Effector CD8-positive, alpha-beta T cell (primary cell): ENCODE measurements around the gene STOML1.

Experiments
- DNase-seq: peaks from one replicate; lab custom pipeline; 2025; lab: John Stamatoyannopoulos, UW
- total RNA-seq, 4 experiments: gene quantifications; one replicate each; lab custom pipeline; 2026; lab: John Stamatoyannopoulos, UW

The STOML1 gene, protein sequence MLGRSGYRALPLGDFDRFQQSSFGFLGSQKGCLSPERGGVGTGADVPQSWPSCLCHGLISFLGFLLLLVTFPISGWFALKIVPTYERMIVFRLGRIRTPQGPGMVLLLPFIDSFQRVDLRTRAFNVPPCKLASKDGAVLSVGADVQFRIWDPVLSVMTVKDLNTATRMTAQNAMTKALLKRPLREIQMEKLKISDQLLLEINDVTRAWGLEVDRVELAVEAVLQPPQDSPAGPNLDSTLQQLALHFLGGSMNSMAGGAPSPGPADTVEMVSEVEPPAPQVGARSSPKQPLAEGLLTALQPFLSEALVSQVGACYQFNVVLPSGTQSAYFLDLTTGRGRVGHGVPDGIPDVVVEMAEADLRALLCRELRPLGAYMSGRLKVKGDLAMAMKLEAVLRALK
- 6.7 to 9.0 (median 8.2) reads per million in 4 experiments for total RNA-seq

DNA sequence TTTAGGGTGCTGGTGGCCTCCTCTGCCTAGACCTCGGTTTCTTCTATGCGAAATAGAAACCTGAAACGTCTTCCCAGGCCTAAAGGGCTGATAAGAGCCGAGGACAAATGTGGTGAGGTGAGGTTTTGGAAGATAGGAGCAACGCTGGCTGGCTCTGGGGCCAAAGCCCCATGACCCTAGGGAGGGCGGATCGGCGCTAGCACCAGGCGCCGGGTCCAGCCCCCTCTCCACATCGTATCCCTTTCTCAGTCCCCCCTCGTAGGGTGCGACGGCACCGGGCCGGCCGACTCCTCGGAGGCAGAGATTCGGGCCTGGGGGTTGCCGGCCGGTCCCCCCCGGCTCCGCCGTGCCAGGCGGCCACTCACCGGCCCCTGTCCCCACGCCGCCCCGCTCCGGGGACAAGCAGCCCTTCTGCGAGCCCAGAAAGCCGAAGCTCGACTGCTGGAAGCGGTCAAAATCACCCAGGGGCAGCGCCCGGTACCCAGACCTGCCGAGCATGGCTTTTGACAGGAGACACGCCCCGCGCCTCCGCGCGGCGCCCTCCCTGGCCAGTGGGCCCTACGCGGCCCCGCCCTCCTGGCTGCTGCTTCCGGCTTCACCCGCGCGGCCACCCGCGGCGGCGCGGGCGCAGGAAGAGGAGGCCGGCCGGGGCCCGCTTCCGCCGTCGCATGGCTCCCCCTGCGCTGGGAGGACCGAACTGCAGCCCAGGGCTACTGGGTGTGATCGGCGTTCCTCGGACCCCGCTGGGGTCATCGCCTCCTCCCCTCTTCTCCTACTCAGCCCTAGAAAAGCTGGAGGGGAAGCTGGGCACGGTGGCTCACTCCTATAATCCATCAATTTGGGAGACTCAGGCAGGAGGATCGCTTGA is at the start of gene STOML1:
Gene STOML1 (minus strand): TSS at position 570 of the 868 bp plus-strand sequence. CDS start 72 bp downstream, at position 498.
- peak; percentile 88 for DNase-seq

DNA sequence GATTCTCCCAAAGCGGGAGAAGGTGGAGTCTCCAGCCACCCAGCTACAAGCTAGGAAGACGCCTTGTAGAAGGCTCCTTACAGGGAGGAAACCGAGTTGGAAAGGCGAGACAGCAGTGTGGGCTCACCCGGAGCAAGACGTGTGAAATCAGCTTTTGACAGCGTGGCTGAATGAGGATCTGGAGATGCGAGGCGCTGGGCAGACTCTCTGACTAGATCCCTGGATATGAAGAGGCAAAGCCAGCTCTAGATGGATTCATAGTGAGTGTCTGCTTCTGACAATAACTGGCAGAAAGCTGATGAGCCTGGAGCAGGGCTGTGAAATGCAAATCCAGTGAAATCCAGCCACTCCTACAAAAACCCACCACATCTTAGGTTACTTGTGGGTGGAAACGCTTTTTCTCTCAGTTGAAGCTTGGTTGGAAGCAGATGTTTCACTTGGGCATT is 49.2 kb upstream of the STOML1 start:
- no peak for DNase-seq

DNA sequence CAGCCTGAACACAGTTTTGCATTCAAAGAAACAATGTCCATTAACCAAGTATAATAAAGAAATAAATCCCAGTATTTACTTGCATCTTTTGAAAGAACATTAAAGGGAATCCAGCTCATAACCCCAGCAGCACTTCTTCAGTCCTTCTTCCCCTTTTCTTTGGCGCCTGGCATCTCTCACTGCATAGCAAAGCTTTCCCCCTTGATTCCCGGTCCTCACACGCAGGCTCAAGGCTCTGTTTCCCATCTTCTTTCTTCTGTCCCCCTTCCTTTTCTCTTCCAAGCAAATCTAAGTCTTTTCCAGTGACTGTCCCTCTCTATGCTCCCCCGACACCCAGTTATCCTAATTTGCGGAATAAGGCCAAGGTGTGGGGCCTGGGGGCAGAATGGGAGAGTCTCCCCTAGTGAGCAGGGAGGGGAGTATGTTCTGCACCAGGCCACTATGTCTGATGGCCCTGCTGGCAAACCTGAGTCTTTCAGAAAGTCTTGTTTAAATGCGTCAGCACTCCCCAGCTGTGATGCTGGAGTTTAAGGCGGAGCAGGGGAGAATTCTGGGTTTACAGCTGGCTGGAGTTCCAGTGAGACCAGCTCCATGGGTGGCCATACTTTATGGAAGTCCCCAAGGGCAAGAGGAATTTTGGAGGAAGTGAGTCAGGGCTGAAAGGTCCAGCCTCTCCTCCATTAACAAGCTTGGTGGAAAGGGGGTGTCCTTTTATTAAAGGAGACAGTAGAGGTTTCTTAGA is 48.2 kb upstream of the STOML1 start:
- DNase-seq, result no peak

DNA sequence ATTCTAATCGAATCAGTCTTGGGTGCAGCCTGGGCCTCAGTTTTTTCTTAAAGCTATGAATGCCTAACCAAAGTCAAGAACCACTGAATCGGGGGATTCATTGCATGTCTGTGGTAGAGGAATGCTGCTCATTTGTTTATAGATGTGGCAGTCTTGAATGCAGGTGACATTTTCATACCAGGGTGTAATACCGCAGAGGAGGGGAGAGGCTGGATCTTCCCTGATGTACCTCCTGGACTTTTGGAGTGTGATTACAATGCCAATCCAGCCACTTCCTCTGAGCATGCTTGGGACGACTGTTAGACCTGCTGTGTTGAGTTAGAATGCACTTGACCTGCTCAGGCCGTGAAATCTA is 47.5 kb upstream of the STOML1 start:
- DNase-seq, result no peak

DNA sequence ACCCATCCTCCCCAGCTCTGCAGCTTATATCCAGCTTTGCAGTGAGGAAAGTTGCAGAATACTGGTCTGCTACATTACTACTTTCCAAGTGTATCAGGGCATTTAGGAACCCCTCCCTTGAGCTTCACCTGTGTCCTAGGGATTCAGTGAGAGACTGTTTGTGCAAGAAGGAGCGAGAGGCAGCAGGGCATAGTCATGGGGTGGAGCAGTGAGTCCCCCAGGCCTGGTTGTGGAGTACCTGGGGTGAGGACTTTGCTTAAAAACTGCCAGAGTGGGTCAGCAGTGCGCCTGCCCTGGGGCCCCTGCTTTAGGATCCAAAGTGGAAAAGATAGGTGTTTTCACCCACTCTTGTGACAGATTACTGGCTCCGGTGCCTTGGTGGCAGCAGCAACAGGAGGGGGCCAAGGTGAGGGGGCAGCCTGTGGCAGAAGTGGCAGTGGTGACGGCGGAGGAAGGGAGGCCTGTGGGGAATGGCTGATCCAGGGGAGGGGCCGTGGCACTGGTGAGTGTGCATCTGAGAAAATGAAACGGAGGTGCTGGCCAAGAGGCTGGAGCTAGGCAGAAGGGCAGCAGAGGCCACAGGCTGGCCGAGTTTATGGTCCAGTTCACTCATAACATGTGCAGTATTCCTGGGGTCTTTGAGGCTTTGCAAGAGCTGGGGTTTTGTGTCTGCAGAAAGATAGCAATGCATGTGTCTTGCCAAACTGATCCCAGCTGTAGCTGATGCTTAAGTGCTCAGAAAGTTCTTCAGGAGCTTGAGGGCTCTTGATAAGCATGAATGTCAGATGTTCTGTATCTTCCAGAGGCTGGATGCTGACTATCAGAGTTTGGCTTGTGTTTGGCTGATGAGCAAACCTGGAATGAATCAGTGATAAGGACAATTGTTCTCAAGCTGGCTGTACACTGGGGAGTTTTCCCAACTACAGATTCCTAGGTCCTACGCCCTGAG is 46.9 kb upstream of the STOML1 start:
- no peak for DNase-seq

DNA sequence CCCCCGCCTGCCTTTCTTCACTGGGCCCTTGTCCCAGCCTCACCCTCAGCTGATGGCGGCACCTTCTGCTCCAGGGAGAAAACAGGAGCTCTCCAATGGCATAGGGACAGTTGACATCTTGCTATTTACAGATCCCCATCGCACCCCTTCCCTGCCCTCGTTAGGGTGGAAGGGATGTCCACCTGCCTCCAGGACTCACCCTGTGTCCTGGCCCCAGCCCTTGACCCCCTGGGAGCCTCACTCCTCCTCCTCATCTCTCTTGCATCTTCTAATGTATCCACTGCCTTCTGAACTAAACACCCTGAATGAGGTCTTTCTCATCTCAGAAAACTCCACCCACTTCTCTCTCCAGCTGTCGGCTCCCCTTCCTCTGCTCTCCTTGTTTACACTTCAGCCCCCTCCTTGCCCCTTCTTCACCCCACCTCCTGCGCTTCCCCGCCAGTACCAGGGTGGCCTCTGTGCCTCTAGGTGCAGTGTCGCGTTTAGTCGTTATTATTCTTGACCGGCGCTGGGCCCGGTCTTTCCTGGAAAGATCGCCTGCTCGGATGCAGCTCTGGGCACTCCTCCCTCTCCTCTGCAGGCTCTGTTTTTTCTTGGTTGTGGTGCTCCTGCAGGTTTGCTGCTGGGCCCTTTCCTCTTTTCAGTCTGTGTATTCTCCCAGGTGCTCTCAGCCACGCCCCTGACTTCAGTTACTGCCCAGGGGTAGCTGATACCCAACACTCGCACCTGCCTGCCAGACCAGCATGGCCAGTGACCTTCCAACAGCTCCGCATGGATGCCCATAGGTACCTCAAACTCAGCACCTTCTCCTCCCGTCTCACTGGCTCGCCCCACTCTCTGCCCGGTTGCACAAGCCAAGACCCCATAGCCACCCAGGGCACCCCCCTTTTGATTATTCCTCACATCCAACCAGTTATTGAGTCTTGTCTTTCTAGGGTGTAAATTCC is 45.3 kb upstream of the STOML1 start:
- DNase-seq, result no peak

DNA sequence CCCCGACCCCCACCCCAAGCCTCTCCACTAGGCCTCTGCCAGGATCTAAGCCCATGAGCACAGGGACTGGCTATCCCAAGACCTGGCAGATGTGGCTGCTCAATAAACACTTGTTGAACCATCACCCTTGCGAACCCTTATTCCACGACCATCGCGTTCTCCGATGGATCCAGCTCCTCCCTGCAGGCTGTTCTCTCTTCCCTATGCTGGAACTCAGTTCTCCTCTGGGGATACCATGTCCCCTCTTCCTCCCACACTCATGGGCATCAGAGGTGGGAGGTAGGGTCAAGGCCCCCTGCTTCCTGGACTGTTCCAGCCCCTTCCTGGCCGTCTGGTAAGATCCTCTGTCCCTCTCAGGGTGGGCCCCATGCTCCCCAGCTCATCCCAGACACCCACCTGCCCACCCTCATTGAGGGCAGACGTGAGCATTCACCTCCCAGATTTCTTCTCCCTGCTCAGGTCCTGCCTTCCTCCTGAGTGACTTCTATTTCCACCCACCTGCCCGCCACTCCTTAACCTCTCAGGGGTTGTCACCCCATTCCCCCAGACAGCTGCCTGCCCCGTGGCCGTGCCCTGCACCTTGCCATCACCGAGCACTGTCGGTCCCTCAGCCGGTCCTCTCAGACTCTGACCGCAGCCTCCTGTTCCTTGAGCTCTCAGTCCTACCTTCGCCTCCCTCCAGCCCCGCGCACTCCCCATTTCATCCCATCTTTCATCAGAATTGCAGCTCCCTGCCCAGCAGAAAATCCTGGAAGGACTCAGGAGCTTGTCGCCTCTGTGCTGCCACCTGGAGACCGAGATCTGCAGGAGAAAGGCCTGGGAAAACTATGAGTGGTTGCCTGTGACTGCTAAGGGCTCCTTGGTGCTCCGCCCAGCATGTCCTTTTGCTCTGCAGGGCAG is 44.4 kb upstream of the STOML1 start:
- DNase-seq, result no peak

DNA sequence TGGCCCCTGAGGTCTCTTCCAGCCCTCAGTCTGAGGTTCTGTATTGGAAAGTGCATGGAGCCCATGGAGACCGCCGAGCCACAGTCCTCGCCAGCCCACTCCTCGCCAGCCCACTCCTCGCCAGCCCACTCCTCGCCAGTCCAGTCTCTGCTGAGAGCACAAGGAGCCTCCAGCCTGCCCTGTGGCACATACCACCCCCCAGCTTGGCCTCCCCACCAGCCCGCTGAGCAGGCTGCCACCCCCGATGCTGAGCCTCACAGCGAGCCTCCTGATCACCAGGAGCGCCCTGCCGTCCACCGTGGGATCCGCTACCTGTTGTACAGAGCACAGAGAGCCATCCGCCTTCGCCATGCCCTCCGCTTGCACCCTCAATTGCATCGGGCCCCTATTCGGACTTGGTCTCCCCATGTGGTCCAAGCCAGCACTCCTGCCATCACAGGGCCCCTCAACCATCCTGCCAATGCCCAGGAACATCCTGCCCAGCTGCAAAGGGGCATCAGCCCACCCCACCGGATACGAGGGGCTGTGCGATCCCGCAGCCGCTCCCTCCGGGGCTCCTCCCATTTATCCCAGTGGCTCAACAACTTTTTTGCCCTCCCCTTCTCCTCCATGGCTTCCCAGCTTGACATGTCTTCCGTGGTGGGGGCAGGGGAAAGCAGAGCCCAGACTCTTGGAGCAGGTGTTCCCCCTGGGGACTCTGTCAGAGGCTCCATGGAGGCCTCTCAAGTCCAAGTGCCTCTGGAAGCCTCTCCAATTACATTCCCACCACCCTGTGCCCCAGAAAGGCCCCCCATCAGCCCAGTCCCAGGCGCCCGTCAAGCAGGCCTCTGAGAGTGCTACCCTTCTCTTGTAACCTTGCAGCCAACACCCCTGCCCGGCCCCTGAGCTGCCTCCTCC is 43.3 kb upstream of the STOML1 start:
- no peak for DNase-seq

DNA sequence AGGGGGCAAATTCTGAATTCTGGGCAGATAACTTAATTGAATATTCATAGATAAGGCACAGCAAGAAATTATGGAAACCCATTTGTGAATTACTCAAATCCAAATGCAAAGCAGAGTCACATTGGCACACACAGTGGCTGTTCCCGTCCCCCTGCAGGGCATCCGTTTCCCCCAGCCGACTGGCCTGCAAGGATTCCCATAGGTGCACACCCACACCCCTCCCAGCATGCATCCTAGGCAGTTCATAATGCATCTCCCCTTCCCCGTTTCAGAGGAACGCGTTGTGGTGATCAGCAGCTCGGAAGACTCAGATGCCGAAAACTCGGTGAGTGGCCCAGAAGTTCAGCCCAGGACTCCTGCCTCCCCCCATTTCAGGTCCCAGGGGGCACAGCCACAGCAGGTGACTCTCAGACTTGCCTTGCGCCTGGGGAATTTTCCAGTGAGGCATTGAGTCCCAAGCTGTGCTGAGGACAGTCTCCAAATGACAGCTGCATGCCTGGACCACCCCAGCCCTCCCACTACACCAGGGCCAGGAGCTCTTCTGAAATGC is 42.2 kb upstream of the STOML1 start:
- no peak for DNase-seq

DNA sequence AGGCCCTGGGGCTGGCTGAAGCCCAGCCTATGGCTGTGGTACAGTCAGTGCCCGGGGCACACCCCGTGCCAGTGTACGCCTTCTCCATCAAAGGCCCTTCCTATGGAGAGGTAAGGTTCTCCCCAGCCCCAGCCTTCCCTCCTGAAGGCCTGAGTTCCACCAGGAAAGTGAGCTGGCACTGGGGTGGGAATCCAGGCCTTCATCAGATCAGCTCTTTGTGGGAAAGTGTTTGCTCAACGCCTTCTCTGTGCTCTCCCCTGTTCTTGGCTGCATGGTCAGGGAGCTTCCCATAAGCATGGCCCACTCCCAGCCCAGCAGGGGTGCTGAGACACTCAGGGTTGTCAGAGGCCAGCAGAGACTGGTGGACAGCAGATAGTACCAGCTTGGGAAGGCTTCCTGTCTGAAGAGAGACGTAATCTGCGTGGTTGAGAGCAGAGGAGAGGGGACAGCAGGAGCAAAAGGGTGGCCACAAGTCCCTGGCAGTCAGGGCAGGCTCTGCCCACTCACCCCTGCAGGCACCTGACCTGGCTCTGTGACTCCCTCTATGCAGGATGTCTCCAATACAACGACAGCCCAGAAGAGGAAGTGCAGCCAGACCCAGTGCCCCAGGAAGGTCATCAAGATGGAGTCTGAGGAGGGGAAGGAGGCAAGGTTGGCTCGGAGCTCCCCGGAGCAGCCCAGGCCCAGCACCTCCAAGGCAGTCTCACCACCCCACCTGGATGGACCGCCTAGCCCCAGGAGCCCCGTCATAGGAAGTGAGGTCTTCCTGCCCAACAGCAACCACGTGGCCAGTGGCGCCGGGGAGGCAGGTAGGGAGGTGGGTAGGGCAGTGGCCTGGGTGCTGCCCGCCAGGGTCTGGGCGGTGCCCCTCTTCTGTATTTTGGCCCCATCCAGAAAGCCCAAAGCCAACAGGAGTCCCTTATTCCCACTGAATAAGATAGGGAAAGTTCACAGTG is 40.8 kb upstream of the STOML1 start:
- no peak for DNase-seq

DNA sequence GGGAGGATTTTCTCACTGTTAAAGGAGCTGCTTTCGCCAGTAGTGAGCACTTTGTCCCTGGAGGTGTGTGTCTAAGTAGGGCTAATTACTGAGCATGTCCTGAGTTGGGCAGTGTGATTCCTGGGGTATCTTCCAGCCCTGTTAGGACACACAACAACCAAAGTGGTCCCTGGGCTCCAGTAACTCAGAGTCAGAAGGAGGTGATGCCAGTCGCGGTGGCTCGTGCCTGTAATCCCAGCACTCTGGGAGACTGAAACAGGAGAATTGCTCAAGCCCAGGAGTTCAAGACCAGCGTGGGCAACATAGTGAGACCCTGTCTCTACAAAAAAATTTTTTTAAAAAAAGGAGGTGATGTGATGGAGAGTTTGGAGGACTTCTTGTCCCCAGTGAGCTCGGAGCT is 40.0 kb upstream of the STOML1 start:
- DNase-seq, result no peak

DNA sequence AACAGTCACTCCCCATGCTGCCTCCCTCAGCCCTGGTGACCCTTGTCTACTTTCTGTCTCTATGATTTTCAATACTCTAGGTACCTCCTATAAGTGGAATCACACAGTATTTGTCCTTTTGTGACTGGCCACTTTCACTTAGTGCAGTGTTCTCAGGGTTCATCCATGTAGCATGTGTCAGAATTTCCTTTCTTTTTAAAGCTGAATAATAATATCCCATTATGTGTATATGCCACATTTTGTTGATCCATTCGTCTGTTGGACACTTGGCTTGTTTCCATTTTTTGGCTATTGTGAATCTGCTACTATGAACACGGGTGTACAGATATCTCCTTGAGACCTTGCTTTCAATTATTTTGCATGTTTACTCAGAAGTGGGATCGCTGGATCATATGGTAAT is 36.6 kb upstream of the STOML1 start:
- no peak for DNase-seq

DNA sequence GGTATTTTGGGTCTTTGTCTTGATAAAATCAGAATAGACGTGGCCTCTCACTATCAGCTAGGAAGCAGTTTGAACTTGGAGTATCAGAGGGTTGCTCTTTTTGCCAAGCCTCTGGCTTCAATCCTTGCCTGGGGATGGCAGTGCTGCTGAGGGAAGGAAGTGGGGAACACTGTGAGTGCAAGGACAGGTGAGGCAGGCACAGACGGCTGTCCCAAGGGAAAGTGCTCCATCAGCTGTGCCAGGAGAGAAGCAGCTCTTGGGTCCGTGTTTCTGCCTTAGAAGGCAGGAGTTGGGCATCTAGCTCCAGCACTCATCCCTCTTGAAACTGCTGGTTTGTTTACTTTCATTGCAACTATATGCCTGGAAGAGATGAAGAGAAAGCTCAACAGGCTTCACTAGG is 35.6 kb upstream of the STOML1 start:
- DNase-seq, result no peak

DNA sequence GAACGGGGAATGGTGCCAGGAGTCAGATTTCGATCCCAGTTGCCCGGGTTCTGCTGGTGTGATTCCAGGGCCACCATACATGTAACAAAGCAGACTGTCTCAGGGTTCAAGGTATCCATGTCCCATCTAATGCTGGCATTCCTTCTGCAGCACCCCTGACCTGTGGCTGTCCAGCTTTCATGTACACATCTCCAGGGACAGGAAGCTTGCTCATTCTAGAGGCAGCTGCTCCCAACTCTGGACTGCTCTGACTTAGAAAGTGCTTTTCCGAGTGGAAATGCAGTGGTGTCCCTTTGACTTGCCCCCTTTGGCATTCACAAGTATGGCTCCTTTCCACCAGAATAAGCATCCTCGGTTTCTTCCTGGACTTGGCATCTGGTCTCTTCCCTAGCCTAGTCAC is 33.3 kb upstream of the STOML1 start:
- no peak for DNase-seq

DNA sequence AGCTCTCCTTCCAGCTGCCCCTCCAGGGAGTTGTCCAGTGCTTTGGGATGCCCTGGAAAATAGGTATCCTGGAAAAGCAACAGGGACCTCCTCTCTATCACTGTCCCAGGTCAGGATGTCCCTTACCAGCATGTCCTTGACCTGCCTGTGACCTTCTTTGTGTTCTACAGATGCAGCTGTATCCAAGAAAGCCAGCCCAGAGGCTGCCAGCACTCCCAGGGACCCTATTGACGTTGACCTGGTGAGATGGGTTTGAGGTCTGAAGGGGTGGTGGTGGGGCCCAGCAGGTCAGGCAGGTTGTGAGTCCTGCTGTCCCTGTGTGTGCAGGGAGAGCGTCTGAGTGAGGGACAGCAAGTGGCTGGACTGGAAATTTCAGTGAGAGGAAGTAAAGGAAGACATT is 32.6 kb upstream of the STOML1 start:
- DNase-seq, result no peak

DNA sequence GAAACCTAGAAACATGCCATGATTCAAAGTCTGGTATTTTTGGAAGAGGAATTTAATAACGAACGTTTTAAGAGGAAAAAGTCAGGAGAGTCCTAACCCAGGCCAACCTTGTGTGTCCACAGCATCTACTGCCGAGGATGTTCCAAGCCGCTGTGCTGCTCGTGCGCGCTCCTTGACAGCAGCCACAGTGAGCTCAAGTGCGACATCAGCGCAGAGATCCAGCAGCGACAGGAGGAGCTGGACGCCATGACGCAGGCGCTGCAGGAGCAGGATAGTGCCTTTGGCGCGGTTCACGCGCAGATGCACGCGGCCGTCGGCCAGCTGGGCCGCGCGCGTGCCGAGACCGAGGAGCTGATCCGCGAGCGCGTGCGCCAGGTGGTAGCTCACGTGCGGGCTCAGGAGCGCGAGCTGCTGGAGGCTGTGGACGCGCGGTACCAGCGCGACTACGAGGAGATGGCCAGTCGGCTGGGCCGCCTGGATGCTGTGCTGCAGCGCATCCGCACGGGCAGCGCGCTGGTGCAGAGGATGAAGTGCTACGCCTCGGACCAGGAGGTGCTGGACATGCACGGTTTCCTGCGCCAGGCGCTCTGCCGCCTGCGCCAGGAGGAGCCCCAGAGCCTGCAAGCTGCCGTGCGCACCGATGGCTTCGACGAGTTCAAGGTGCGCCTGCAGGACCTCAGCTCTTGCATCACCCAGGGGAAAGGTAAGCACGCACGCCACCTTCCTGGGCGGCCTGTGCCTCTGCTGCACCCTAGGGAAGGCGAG is 30.8 kb upstream of the STOML1 start:
- no peak for DNase-seq
